Subcutaneous adipose tissue (tissue), 4 donors: Measurements from ENCODE around the gene CHRNA3. TPM values are rescaled to one million over a fixed set of nuclear protein-coding genes. Genes with fewer than 3 reads are reported as not detected.

Experiments used
- CTCF ChIP-seq: fragments of 450-650 bp; IDR thresholded peaks from one replicate; pipeline ENCODE4 v1.5.1; 2016; ENCODE audit warnings: low read depth, mild to moderate bottlenecking, control low read depth, antibody characterized with exemption, moderate library complexity
- total RNA-seq, 4 donors: library from RNA; depleted of rRNA; stranded (reverse); fragments of >200 nt; gene quantifications; one replicate each; pipeline ENCODE4 v1.1.0, GENCODE V29; 2016

Gene CHRNA3
- total RNA-seq, 4 donors from 2014 or later = not detected

- no peak for TF ChIP-seq CTCF
These were observed 21.5 kb upstream of the CHRNA3 start for GRCh38 chr15:78642331-78642730.

GRCh38 chr15:78641749-78642275 lies 21.0 kb upstream of the CHRNA3 start:
- TF ChIP-seq CTCF = no peak

GRCh38 chr15:78641102-78641748 lies 20.4 kb upstream of the CHRNA3 start, which contains the start of gene CHRNB4:
Gene CHRNB4 (minus strand): TSS chr15:78641210. CDS start chr15:78641133, 77 bp downstream.
- TF ChIP-seq CTCF = no peak

- TF ChIP-seq CTCF = no peak
These were observed 19.8 kb upstream of the CHRNA3 start for GRCh38 chr15:78640527-78641101.

GRCh38 chr15:78638658-78639314 lies 18.0 kb upstream of the CHRNA3 start:
- TF ChIP-seq CTCF = no peak

GRCh38 chr15:78637776-78638435 lies 17.1 kb upstream of the CHRNA3 start:
- TF ChIP-seq CTCF = no peak
